H1 (cell line): ENCODE data around the gene LRR1. TPM values are rescaled to one million over a fixed set of nuclear protein-coding genes. Genes with fewer than 3 reads are reported as not detected.

Source experiments
- CTCF ChIA-PET: fragments of 300-600 bp; sonication (Branson Sonifier 250); formaldehyde crosslinking; loops from one replicate; lab custom pipeline; 2021; ENCODE audit not compliant: partially characterized antibody; lab: Charles Lee
- POLR2A ChIA-PET: fragments of 300-600 bp; sonication (Branson Sonifier 250); formaldehyde crosslinking; loops from one replicate; lab custom pipeline; 2021; ENCODE audit warnings: inconsistent platforms; ENCODE audit not compliant: partially characterized antibody; lab: Charles Lee
- DNase-seq, 2 experiments: peaks; one replicate each; pipeline versions ENCODE4 v3.0.0 to v3.0.0-alpha.2; 2010 to 2022; ENCODE audit warnings: low spot score in 2 of 2, low read depth in 1 of 2, mixed read lengths in 1 of 2
- FAIRE-seq: peaks from 2 replicates; lab custom pipeline; 2011; peaks lifted over from hg19 to GRCh38; lab: Jason Lieb, UNC
- H2AFZ ChIP-seq: 2 replicates; pipeline ENCODE4 v1.8.1; 2012; ENCODE audit warnings: low read length, inconsistent platforms
- H2AK5ac ChIP-seq: 2 replicates; pipeline ENCODE4 v1.6.1; 2013; ENCODE audit warnings: low read depth, low read length
- H2BK120ac ChIP-seq: replicated peaks from 2 replicates; pipeline ENCODE3; 2013; ENCODE audit warnings: low read depth, low read length, inconsistent platforms
- H2BK12ac ChIP-seq: 2 replicates; pipeline ENCODE4 v1.6.1; 2013; ENCODE audit warnings: low read depth, low read length
- H2BK15ac ChIP-seq: 2 replicates; pipeline ENCODE4 v1.6.1; 2013; ENCODE audit warnings: low read length
- H2BK20ac ChIP-seq: 2 replicates; pipeline ENCODE4 v1.6.1; 2013; ENCODE audit warnings: low read length
- H2BK5ac ChIP-seq: 2 replicates; pipeline ENCODE4 v1.6.1; 2013; ENCODE audit warnings: low read depth, low read length
- H3K14ac ChIP-seq: 2 replicates; pipeline ENCODE4 v1.6.1; 2013; ENCODE audit warnings: inconsistent platforms; ENCODE audit not compliant: insufficient read length
- H3K18ac ChIP-seq: 2 replicates; pipeline ENCODE4 v1.6.1; 2013; ENCODE audit warnings: low read length; ENCODE audit errors: extremely low read depth
- H3K23ac ChIP-seq: 2 replicates; pipeline ENCODE4 v1.6.1; 2013; ENCODE audit warnings: inconsistent platforms; ENCODE audit not compliant: insufficient read length
- H3K23me2 ChIP-seq: 2 replicates; pipeline ENCODE4 v1.6.1; 2013; ENCODE audit warnings: low read depth, low read length
- H3K27ac ChIP-seq: 2 replicates; pipeline ENCODE4 v1.6.1; 2011; ENCODE audit warnings: low read depth, low read length, inconsistent platforms
- H3K27me3 ChIP-seq, 4 experiments: replicated peaks in 1 of 4; 1 replicate in 1 of 4; 2 replicates in 3 of 4; pipeline versions ENCODE4 v1.6.1 to v1.8.1; 2011 to 2013; ENCODE audit warnings: low read length in 3 of 4, mild to moderate bottlenecking in 3 of 4, inconsistent platforms in 2 of 4, mixed read lengths in 2 of 4, moderate library complexity in 1 of 4; ENCODE audit not compliant: control insufficient read depth in 3 of 4, insufficient read depth in 3 of 4; ENCODE audit errors: extremely low read depth in 1 of 4
- H3K36me3 ChIP-seq, 4 experiments: 2 replicates each; pipeline versions ENCODE4 v1.6.1 to v1.8.1; 2011 to 2013; ENCODE audit warnings: mild to moderate bottlenecking in 4 of 4, low read length in 3 of 4, moderate library complexity in 2 of 4, control low read depth in 1 of 4, inconsistent platforms in 1 of 4; ENCODE audit not compliant: insufficient read depth in 4 of 4, control insufficient read depth in 2 of 4
- H3K4ac ChIP-seq: replicated peaks from 2 replicates; pipeline ENCODE3; 2013; ENCODE audit warnings: low read length, low read depth, mixed read lengths, inconsistent platforms; ENCODE audit not compliant: insufficient read length
- H3K4me1 ChIP-seq, 4 experiments: replicated peaks in 1 of 4; 1 replicate in 1 of 4; 2 replicates in 3 of 4; pipeline versions ENCODE4 v1.6.1 to v1.8.1; 2011 to 2013; ENCODE audit warnings: low read length in 3 of 4, inconsistent platforms in 2 of 4, mixed read lengths in 1 of 4; ENCODE audit not compliant: insufficient read depth in 4 of 4, control insufficient read depth in 3 of 4
- H3K4me2 ChIP-seq, 2 experiments: 2 replicates each; pipeline versions ENCODE4 v1.6.1 to v1.8.1; 2011 to 2013; ENCODE audit warnings: low read depth in 2 of 2, low read length in 2 of 2, control low read depth in 1 of 2, inconsistent platforms in 1 of 2, mild to moderate bottlenecking in 1 of 2; ENCODE audit not compliant: insufficient read depth in 1 of 2
- H3K4me3 ChIP-seq, 4 experiments: fragments of 200-600, 300-600 bp in 1 of 4; sonication (generic), shearing (Covaris generic), sonication (Bioruptor Twin) in 1 of 4; 2 replicates each; pipeline versions ENCODE4 v1.5.1 to v1.8.1; 2011 to 2016; ENCODE audit warnings: low read length in 4 of 4, low read depth in 3 of 4, control low read depth in 2 of 4, inconsistent platforms in 2 of 4, mild to moderate bottlenecking in 2 of 4, mixed read lengths in 1 of 4, moderate library complexity in 1 of 4; ENCODE audit not compliant: insufficient read depth in 2 of 4; ENCODE audit errors: extremely low read depth in 1 of 4
- H3K56ac ChIP-seq: replicated peaks from 2 replicates; pipeline ENCODE3; 2013; ENCODE audit warnings: low read depth, mild to moderate bottlenecking, mixed read lengths, low read length, inconsistent platforms; ENCODE audit not compliant: insufficient read length
- H3K79me1 ChIP-seq: 2 replicates; pipeline ENCODE4 v1.6.1; 2013; ENCODE audit warnings: low read depth, low read length, control low read depth
- H3K79me2 ChIP-seq, 2 experiments: 2 replicates each; pipeline versions ENCODE4 v1.6.1 to v1.8.1; 2012 to 2013; ENCODE audit warnings: low read length in 2 of 2, mild to moderate bottlenecking in 2 of 2, inconsistent platforms in 1 of 2; ENCODE audit not compliant: insufficient read depth in 2 of 2, control insufficient read depth in 1 of 2
- H3K9ac ChIP-seq, 4 experiments: replicated peaks in 1 of 4; 1 replicate in 1 of 4; 2 replicates in 3 of 4; pipeline versions ENCODE4 v1.6.1 to v1.8.1; 2011 to 2013; ENCODE audit warnings: low read depth in 3 of 4, low read length in 3 of 4, control low read depth in 2 of 4, mild to moderate bottlenecking in 2 of 4, moderate library complexity in 2 of 4, inconsistent platforms in 1 of 4; ENCODE audit errors: extremely low read depth in 1 of 4
- H3K9me3 ChIP-seq, 2 experiments: 2 replicates each; pipeline versions ENCODE4 v1.6.1 to v1.8.1; 2012 to 2013; ENCODE audit warnings: mild to moderate bottlenecking in 2 of 2, moderate library complexity in 2 of 2, control low read depth in 1 of 2, inconsistent platforms in 1 of 2, low read depth in 1 of 2, low read length in 1 of 2, mixed read lengths in 1 of 2; ENCODE audit not compliant: insufficient read depth in 2 of 2
- H4K20me1 ChIP-seq, 2 experiments: replicated peaks in 1 of 2; 2 replicates each; pipeline versions ENCODE3 to v1.8.1; 2011 to 2013; ENCODE audit warnings: inconsistent platforms in 2 of 2, low read length in 2 of 2, mild to moderate bottlenecking in 1 of 2; ENCODE audit not compliant: insufficient read depth in 2 of 2, control insufficient read depth in 1 of 2
- H4K5ac ChIP-seq: 2 replicates; pipeline ENCODE4 v1.6.1; 2013; ENCODE audit warnings: low read length, low read depth, mixed read lengths, inconsistent platforms; ENCODE audit not compliant: insufficient read length
- H4K8ac ChIP-seq: 2 replicates; pipeline ENCODE4 v1.8.0; 2013; ENCODE audit warnings: mild to moderate bottlenecking, moderate library complexity, low read length, inconsistent platforms; ENCODE audit not compliant: insufficient read depth; ENCODE audit errors: extremely low read depth
- H4K91ac ChIP-seq: replicated peaks from 2 replicates; pipeline ENCODE3; 2013; ENCODE audit warnings: low read length, mixed read lengths, inconsistent platforms; ENCODE audit not compliant: insufficient read length
- POLR2AphosphoS5 ChIP-seq: IDR thresholded peaks from 2 replicates; pipeline ENCODE4 v1.6.1; 2011; ENCODE audit warnings: low read depth, low read length
- RXRA ChIP-seq: IDR thresholded peaks from 2 replicates; pipeline ENCODE4 v1.6.1; 2011; ENCODE audit warnings: low read depth, mild to moderate bottlenecking, low read length, moderate library complexity; ENCODE audit not compliant: insufficient read depth
- WGBS, 2 experiments: shearing (Covaris generic) in 1 of 2; methylation state at CpG; one replicate each; pipeline versions ENCODE4 v1.1.6 to v1.1.7; 2013 to 2015; ENCODE audit warnings: low lambda C conversion rate in 2 of 2, mixed read lengths in 2 of 2, inconsistent platforms in 1 of 2, low coverage in 1 of 2, missing lambda C conversion rate in 1 of 2; ENCODE audit not compliant: insufficient replicate concordance in 2 of 2, insufficient coverage in 1 of 2, insufficient read length in 1 of 2; ENCODE audit errors: extremely low coverage in 1 of 2, missing lambda C conversion rate in 1 of 2; 5-methylcytosine and 5-hydroxymethylcytosine counted together
- polyA plus RNA-seq, 7 experiments: library from polyadenylated mRNA; depleted of rRNA in 3 of 7; stranded (reverse) in 5 of 7; unstranded in 2 of 7; fragments of >200 nt in 5 of 7; fragments of 200-250 nt in 2 of 7; gene quantifications; 1 replicate in 5 of 7; 2 replicates in 1 of 7; 4 replicates in 1 of 7; pipeline versions ENCODE4 v1.2.1 to v1.2.3, GENCODE V29; 2011 to 2013; ENCODE audit warnings: missing spikeins in 2 of 7, mixed read lengths in 2 of 7
- total RNA-seq: library from RNA; stranded (reverse); fragmentation: NEBNext Ultra II Directional; extraction: Animal tissue kit (Norgen Biotek cat#: 25700); gene quantifications from 2 replicates; pipeline ENCODE4 v1.2.1, GENCODE V29; 2021

The LRR1 gene
- total and polyA plus RNA-seq, 2 of the 8 experiments (the other 6 are each of a cell fraction or from before 2014, with no cell fraction given): 30.7 to 37.5 TPM

DNA sequence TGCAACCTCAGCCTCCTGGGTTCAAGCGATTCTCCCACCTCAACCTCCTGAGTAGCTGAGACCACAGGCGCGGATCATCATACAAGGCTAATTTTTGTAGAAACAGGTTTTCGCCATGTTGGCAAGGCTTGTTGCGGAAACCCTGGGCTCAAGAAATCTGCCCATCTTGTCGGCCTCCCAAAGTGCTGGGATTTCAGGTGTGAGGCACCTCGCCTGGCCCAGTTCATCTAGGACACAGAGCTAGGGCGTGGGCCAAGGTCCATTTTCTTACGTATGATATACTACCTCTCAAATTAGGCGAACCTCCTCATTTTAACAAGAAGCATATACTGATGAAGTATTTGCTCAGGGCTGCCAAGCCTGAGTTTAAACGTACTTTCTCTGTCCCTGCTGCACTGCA lies 14.7 kb upstream of the LRR1 start:
- H4K8ac ChIP-seq: peak overlapping the region; percentile 57; the same call in 1 of the 2 replicates
- H2BK20ac ChIP-seq: no peak overlapping the region
- no peaks in the 10 kb centered on the region for H3K27me3 ChIP-seq
- peaks cover 15 to 24% of the 10 kb centered on the region in 2 experiments for H4K20me1 ChIP-seq
- H3K23me2 ChIP-seq: peaks cover 2% of the 10 kb centered on the region
- TF ChIP-seq RXRA (no peak), POLR2AphosphoS5 (peak; percentile 71)
- no peak overlapping the region for H2BK12ac ChIP-seq
- H2AFZ ChIP-seq: no peak overlapping the region
- H2BK15ac ChIP-seq: no peak overlapping the region
- H3K36me3 ChIP-seq: peaks cover 0 to 37% (median 18%) of the 10 kb centered on the region in 4 experiments; a peak in 6 of 8 replicates
- 88% methylated on average over 11 of the region's 11 CpGs; no CpG with 5 or more reads in 1 of the 2 experiments for WGBS, 2 experiments
- H3K4ac ChIP-seq: no peak overlapping the region
- H4K91ac ChIP-seq: no peak overlapping the region
- H3K18ac ChIP-seq: peak overlapping the region; percentile 56
- no peak overlapping the region for H4K5ac ChIP-seq
- ChIA-PET CTCF (no interaction called here), POLR2A (interaction anchor here (1.0 to 11.0 kb wide), 16 partner anchors 10 to 227 kb away, joined by 3 to 169 read pairs (median 4); partner anchors contain the start of genes DNAAF2, KLHDC2, LRR1 and MGAT2)
- DNase-seq (no peak), FAIRE-seq (no peak)
- no peak overlapping the region for H3K14ac ChIP-seq
- H3K4me2 ChIP-seq: peak overlapping the region; percentile 68 to 78
- H2BK120ac ChIP-seq: no peak overlapping the region
- peak overlapping the region in 3 of 4 experiments; percentile 1 to 68 (median 43); a peak in 5 of 7 replicates for H3K9ac ChIP-seq
- peak overlapping the region; percentile 40; the same call in 1 of the 2 replicates for H2BK5ac ChIP-seq
- H3K79me2 ChIP-seq: peaks cover 25 to 66% of the 10 kb centered on the region in 2 experiments
- H2AK5ac ChIP-seq: no peak overlapping the region
- no peak overlapping the region for H3K23ac ChIP-seq
- peak overlapping the region; percentile 55 for H3K56ac ChIP-seq
- H3K4me1 ChIP-seq: peaks cover 0 to 9% (median 5%) of the 10 kb centered on the region in 4 experiments; a peak in 6 of 7 replicates
- peak overlapping the region; percentile 71; the same call in 1 of the 2 replicates for H3K27ac ChIP-seq
- H3K79me1 ChIP-seq: no peaks in the 10 kb centered on the region
- no peaks in the 10 kb centered on the region for H3K9me3 ChIP-seq
- H3K4me3 ChIP-seq: peak overlapping the region; percentile 98 to 100 (median 98); a peak in 7 of 8 replicates
